OCI-M2 (cell line): ENCODE measurements around the gene TMEM132C.
"Not testable (repeated sequence)": the region's sequence is repeated elsewhere in the genome, so short reads cannot be mapped to it uniquely, and the experiment has no call there.

ENCODE experiments used
- DNase-seq: peaks from one replicate; lab custom pipeline; 2025; ENCODE audit not compliant: unreplicated experiment; lab: John Stamatoyannopoulos, UW

Gene TMEM132C

DNA sequence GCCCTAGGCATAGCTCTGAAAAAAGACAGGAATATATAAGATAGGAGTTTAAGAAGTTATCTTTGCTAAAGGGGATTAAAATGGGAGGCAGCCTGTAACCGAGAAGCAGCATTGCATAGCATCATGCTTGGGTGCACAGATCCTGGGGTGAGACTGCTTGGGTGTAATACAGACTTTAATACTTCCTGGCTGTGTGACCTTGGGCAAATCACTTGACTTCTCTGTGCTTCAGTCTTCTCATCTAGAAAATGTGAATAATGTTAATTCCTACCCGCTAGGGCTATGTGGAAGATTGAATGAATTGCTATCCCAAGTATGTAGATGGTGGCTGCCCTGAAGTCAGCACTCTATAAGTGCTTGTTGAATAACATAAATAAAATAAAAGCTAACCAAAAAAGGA, 204.5 kb downstream of the TMEM132C start:
- DNase-seq: no peak

DNA sequence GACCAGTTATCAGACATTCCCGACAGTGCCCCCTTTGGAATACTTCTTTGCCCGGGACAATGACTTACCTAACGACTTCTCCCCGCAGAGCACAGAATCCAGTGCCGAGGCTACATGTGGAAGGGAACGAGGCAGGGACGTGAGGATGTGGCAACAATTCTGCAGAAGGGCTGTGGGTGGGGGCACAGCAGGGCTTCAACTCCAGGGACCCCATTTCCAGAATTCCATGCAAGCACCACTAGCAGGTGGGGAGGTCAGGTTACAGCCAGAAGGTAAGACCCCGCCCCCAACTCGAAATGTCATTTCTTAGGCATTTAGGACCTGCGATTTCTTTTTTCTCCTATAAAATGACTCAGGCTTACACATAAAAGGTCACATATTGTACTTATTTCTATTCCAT, 207.9 kb downstream of the TMEM132C start:
- DNase-seq: no peak

DNA sequence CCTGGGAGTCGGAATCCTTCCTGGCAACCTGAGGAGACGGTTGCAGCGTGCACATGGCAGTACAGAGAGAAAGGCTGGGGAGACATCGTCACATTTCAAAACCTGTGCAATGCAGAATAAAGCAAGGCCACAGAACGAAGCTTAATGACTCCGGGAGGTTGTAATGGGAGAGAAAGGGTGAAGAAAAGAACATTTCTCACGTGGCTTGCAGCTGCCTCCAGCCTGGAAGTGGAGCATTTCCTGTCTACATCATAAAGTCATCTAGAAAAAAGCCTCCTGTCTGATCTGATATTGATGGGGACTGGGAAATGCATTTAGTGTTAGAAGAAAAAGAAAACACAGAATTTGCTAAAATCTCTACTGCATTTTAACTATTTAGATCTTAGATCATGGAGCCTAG, 209.3 kb downstream of the TMEM132C start:
- DNase-seq: no peak

DNA sequence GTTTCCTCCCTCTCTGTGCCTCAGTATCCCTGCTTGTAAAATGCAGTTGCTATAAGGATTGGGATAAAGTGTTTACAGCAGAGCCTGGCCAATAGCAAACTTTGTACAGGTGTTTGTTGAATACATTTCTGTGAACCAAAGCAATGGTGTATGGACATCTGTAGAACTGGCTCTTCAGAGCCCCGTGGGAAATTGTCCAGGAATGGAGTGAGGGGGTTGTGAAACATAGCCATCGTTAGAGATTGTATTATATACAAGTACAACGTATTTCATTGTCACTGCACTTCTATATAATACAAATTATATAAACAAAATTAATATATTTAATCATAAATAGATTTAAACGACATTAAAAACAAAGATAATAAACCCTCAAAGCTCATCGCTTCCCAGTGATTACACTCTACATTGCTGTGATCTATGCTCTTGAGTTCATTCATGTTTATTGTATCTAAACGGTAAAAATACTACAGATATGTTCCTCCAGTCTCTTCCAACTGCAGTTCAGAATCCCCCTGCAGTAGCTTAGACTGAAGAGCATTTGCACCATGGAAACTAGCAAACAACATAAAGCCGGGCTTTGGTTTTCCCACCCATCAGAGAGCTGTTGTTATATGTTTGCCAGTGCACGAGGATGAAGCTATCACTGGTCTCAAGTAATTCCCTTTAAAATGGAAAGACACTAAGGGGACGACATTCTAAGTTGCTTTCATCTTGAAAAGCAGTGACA, 216.7 kb downstream of the TMEM132C start:
- no peak for DNase-seq

DNA sequence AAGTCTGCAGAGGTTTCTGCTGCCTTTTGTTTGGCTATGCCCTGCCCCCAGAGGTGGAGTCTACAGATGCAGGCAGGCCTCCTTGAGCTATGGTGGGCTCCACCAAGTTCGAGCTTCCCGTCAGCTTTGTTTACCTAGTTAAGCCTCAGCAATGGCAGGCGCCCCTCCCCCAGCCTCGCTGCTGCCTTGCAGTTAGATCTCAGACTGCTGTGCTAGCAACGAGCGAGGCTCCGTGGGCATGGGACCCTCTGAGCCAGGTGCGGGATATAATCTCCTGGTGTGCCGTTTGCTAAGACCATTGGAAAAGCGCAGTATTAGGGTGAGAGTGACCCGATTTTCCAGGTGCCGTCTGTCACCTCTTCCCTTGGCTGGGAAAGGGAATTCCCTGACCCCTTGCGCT, 230.4 kb downstream of the TMEM132C start:
- DNase-seq: not testable (repeated sequence)

DNA sequence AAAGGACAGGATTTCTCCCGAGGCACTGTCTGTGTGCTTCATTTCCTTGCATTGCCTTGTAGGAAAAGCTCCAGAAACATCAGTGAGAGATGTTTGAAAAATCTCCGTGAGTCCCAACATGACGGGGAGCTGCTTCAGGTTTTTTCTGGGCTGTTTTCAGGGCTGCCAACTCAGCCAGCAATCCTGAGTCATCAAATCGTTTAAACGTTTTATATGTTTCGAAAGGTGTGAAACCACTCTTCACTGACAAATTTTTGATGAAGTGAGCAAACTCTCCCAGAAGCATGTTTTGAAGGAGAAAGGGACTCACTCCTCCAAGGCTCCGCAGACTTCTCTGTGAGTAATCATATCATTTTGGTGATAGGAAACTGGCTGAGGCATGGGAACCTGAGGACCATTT, 240.5 kb downstream of the TMEM132C start:
- DNase-seq: no peak

DNA sequence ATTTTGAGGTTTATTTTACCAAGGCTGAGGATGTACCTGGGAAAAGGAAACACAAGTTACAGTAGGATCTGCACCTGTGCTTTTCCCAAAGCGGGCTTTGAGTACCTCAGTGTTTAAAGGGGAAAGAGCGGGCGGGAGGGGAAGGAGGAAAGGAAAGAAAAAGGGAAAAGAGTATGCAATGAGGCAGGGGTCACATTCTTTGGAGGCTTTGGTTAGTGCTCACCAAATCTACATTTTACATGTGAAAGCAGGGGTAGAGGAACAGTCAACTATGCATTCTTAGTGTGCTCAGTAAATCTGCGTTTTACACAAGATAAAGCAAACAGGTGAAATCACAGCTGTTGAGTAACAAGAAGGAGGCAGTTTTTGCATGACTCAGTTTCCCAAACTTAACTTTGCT, 242.2 kb downstream of the TMEM132C start:
- DNase-seq: no peak

DNA sequence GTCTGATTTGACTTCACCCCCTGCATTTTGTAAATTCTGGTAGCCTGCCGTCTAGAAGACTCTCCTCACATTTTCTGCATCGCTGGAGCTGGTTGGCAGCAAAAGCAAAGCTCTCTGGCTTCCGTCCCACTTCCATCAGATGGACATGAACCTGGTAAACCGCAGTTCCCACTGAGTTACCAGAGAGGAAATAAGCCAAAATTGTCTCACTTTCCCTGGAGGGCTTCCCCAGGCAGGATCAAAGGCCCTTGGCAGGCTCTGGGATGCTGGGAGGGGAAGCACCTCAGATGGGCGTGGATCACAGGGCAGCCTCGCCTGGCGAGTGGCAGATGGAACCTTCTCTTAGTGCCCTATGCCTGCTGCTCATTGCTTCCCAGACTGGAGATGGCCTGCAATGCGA, 243.5 kb downstream of the TMEM132C start:
- DNase-seq: no peak

DNA sequence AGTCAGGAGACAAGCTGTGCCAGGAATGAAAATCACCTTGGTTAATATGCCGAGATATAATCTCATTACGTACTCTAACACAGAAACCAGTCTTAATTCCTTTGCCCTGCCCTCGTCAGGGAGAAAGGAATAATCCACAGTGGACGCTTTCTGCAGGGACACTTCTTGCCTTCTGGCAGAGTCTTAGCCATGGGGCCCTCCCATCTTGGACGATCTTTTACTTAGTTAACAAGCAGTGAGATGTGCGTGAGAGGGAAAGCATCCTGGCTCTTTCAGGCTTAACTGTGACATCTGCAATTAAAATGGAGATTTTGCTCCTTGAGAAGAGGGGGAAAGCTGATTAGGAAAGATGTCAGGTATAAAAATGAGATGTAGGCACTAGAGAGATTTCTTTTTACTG, 246.4 kb downstream of the TMEM132C start:
- DNase-seq: no peak

DNA sequence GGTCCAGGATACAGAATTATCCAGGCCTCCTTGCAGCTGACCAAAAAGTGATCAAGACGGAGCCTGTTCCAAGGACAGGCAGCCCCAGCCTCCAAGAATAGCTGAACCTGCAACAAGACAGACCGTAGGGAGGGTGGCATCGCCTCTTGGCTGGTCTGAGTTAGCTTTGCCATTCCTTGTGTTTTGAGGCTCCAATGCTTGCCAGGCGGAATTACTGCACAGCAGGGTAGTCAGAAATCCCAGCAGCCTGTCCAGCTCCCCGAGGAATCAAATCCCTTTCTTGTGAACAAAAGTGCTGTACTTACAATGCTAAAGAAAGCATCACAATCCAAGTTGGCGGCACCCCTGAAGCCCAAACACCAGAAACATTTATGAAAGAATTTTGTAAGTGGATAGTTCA, 246.9 kb downstream of the TMEM132C start:
- DNase-seq: no peak

DNA sequence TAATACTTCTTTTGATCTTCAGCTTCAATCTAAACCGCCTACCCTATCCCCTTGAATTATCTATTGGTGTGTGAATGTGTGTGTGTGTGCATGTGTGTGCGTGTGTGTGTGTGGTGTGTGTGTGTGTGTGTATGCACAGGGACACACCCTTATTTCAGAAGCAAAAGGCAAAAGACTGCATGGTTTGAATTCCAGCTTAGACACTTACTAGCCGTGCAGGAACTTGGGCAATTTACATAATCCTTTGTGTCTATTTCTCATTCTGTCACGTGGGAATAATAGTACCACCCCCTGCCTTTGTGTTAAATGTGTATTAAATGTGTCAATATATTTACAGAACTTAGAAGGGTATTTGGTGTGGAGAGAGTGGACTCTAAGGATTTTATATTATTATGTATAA, 251.7 kb downstream of the TMEM132C start:
- DNase-seq: no peak

DNA sequence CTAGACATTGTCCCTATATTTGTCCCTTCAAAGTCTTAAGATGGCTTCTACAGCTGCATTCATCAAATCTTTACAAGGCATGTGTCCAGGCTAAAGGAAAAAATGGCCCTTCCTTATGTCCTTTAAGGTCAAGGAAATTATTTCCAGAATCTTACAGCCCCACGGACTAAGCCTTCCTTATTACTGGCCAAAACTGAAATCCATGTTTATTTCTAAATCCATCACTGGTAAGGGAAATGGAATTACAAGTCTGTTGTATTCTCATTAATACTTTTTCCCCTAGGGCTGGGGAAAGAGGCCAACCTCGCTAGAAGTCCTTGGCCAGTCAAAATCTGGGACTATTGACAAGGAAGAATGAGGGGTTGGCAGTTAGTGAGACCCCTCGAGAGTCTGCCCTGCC, 252.5 kb downstream of the TMEM132C start:
- DNase-seq: no peak

DNA sequence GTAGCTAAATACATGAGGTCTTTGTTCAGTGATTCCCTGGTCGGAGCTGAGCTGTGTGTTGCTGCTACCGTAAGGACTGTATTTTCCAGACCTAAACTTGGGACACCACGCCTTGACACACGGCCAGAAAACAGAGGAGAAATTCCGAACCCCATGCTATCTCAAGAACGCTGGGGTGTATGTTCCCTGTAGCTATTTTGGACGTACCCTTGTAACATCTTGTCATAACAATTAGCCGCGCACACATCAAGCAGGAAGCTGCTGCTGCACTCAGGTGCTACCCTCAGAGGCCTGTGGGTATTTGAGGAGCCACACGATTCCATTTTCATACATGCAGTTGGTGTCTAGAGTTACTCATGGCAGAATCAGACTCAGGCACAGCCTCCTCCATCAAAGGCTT, 255.0 kb downstream of the TMEM132C start:
- no peak for DNase-seq

DNA sequence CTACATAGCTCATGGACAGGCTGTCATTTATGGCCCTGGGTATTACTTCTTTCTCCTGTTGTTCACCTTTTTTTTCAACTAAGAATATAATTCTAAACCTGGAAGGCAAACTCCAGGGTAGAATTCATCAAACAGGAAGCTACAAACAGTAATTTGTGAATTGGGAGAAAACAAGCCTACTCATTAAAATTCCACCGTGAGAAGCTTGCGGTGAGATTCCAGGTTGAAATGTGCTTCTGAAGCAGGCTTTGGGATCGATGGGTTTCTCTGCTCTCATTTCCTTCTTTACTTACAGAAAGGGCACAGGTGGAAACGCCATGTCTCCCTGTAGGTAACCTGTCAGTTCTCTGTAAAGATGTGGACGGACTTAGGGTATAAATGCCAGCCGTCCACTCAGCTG, 257.5 kb downstream of the TMEM132C start:
- no peak for DNase-seq

DNA sequence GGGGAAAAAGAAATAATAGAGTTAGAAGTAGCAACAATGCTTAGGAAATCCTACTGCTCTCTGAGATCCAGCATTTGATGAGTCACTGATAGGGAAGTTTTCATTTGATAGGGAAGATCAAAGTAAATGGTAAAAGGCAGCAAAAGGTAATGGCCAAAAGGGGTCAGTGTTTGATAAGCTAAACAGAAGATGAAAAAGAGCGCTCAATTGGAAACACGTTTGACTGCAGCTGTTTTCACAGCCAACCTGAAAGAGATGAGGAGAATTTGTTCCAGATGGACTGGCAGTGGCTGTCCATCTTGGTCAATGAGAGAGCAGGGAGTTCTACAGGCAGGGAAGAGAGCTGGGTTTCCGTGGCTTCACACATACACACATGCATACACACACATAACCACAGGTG, 264.2 kb downstream of the TMEM132C start:
- no peak for DNase-seq

DNA sequence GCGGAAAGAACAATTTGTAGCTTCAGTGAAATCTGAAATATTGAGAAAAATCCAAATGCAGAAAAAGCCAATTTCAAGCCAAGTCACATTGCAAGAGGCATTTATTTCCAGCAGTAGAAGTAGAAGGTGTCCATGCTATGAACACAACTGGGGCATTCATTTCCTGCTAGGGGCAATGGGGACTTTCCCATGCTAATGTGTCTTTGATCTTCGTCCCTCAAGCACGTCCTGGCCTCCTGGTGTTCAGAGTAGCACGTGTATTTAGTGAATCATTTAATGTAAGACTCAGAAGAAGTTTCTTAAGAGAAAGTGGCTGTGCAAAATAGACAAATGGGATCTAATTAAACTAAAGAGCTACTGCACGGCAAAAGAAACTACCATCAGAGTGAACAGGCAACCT, 267.9 kb downstream of the TMEM132C start:
- DNase-seq: no peak

DNA sequence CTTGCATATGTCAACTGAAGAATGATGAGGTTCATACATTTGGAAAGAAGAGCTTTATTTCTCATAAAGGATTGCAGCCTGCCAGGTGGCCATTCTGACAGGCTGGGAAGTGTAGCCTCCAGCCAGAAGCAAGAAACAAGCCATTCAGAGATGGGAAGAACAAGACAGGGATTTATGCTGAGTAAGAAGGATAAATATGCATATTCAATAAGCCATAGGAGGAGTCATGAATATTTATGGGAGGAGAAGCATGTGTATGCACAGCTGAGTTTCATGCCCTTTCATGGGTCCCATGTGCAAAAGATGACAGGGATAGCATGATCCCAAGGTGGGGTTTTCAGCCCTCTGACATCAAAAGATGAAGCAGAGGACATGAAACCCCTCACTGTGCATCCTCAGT, 269.8 kb downstream of the TMEM132C start:
- no peak for DNase-seq

DNA sequence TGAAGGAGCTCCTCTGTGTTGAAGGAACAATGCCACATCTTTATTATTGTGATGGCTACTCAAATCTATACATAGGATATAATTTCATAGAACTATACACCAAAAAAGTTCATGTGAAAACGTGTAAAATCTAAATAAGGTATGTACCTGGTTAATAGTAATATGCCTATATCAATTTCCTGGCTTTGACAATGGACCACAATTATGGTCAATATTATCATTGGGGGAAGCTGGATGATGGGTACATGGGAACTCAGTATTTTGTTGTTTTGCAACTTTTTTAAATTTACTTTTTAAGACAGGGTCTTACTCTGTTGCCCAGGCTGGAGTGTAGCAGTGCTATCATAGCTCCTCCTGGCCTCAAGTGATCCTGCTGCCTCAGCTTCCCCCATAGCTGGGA, 270.7 kb downstream of the TMEM132C start:
- no peak for DNase-seq

DNA sequence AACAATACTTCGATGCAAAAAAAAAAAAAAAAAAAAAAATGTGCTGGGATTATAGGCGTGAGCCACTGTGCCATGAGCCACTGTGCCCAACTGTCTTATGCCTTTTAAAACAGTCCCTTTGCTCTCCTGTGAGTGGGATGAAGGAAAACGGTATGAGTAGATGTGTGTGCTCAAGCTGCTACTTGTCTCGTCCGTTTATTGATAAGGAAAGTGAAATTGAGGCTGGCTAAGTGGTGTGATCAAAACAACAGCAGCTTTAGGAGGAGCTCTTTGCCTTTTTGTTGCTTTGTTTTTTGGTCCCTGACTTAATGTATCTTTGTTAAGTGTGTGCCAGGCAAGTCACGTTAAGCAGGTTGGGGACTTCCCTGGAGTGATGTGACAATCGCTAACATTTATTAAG, 275.9 kb downstream of the TMEM132C start:
- DNase-seq: no peak

DNA sequence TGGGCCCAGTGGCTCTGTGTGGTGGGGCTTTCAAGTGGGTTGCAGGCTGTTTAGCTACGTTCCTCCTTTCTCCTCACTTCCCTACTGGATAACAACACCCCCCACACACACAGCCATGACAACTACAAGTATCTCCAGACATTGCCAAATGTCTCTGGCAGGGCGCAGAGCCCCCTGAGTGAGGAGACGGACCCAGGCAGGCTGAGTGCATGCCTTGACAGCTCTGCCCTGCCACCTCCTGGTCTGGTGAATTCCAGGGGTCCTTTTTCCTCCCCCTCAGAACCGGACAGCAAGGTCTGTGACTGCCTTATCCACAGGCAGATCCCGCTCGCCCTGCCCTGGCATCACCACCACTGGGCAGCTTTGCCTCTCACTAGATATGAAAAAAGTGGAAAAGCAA, 276.5 kb downstream of the TMEM132C start:
- DNase-seq: no peak

DNA sequence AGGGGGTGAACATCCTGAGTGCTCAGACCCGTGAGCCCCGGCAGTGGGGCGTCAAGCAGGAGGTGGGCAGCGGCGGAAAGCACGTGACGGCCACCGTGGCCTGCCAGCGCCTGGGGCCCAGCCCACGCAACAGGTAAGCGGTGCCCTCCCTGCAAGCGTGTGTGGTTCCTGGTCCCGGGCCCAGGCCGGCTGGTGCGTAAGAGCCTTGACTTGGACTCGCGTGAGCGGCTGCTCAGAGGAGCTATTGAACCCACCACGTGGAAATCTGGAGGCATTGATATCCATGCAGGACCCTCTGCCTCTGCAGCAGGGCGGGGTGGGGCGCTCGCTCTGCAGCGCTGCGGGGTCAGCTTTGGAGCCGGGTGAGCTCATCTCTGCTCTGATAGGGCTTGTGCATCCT, 277.0 kb downstream of the TMEM132C start:
- DNase-seq: no peak

DNA sequence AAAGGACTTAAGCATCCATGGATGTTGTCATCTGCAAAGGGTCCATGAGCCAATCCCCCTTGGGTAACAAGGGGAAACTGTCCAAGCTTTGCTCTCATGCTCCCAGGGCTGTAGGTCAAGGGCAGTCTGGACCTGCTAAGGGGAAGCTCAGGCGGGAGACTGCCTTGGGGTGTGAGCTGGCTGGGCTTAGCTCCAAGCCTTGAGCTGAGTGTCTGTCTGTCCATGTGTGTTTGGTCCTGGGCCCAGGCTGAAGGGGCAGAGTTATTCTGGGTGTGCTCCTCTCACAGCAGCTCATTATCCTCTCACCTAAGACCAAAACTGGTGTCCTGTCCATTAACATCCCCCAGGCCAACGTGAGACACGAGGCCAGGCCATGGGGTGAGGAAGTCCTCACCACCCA, 282.0 kb downstream of the TMEM132C start:
- DNase-seq: no peak

DNA sequence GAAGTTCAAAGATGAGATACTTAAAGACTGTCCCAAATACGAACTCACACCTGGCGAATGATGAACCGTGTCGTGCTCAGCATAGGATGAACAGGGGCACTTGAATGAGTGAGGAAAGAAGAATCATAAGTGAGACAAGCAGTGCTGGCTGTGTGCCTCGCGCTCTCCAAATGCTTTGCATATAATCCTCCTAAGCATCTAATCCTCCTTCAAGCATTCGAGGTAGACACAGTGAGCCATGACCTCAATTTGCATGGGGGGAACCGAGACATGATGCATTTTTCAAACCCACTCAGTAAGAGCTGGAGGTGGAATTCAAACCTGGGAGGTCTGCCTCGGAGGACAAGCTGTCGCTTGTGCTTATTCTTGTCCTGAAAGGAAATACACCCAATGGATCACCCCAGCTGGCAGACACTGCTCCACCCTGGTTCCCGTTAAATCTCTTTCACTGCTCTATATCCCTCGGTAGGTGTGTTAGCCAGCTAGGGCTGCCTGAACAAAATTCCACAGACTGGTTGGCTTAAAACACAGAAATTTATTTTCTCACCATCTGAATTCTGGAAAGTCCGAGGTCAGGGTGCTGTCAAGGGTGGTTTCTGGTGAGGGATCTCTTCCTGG, 282.7 kb downstream of the TMEM132C start:
- DNase-seq: no peak
